ENCODE measurements around the gene HYI.

HYI gene

DNA sequence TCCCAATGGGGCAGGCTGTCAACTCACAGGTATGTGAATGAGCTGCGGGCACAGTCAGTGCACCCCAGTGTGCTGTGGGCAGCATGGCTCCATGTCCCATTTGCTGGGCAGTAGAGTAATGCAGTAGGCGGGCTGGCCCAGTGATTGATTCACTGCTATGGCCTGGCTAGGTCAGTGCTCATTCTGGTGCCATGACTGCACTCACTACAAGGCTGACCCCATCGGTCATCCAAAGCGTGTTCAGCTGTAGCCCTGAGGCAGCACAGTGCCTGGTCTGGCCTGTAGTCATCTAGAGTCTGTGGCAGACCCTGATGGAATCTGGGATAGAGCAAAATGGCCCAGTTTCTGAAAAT lies 7.4 kb downstream of the HYI start:
- DNase-seq (ENCODE audit: low read depth in 1 of 2, low spot score in 1 of 2) = no peak
- Histone ChIP-seq H3K27ac (replicated peaks) (no peak overlapping the region), H3K27me3 (ENCODE audit: insufficient read depth, poor library complexity, severe bottlenecking) (no peaks in the 10 kb centered on the region), H3K4me3 (replicated peaks; ENCODE audit: insufficient read depth, low read length) (no peak overlapping the region)
- TF ChIP-seq POLR2AphosphoS5 (IDR thresholded peaks at IDR 0.05; ENCODE audit: low read depth) (no peak), SPI1 (IDR thresholded peaks at IDR 0.05; ENCODE audit: borderline replicate concordance, low read depth) (no peak), GABPA (IDR thresholded peaks at IDR 0.05; ENCODE audit: low read depth) (no peak)
- TF ChIP-seq, protein P1, sequence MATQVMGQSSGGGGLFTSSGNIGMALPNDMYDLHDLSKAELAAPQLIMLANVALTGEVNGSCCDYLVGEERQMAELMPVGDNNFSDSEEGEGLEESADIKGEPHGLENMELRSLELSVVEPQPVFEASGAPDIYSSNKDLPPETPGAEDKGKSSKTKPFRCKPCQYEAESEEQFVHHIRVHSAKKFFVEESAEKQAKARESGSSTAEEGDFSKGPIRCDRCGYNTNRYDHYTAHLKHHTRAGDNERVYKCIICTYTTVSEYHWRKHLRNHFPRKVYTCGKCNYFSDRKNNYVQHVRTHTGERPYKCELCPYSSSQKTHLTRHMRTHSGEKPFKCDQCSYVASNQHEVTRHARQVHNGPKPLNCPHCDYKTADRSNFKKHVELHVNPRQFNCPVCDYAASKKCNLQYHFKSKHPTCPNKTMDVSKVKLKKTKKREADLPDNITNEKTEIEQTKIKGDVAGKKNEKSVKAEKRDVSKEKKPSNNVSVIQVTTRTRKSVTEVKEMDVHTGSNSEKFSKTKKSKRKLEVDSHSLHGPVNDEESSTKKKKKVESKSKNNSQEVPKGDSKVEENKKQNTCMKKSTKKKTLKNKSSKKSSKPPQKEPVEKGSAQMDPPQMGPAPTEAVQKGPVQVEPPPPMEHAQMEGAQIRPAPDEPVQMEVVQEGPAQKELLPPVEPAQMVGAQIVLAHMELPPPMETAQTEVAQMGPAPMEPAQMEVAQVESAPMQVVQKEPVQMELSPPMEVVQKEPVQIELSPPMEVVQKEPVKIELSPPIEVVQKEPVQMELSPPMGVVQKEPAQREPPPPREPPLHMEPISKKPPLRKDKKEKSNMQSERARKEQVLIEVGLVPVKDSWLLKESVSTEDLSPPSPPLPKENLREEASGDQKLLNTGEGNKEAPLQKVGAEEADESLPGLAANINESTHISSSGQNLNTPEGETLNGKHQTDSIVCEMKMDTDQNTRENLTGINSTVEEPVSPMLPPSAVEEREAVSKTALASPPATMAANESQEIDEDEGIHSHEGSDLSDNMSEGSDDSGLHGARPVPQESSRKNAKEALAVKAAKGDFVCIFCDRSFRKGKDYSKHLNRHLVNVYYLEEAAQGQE (IDR thresholded peaks at IDR 0.05; ENCODE audit: insufficient replicate concordance, low read depth) = no peak
- TF ChIP-seq, protein P2, sequence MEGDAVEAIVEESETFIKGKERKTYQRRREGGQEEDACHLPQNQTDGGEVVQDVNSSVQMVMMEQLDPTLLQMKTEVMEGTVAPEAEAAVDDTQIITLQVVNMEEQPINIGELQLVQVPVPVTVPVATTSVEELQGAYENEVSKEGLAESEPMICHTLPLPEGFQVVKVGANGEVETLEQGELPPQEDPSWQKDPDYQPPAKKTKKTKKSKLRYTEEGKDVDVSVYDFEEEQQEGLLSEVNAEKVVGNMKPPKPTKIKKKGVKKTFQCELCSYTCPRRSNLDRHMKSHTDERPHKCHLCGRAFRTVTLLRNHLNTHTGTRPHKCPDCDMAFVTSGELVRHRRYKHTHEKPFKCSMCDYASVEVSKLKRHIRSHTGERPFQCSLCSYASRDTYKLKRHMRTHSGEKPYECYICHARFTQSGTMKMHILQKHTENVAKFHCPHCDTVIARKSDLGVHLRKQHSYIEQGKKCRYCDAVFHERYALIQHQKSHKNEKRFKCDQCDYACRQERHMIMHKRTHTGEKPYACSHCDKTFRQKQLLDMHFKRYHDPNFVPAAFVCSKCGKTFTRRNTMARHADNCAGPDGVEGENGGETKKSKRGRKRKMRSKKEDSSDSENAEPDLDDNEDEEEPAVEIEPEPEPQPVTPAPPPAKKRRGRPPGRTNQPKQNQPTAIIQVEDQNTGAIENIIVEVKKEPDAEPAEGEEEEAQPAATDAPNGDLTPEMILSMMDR (IDR thresholded peaks at IDR 0.05; ENCODE audit: insufficient read depth, low read length) = no peak

DNA sequence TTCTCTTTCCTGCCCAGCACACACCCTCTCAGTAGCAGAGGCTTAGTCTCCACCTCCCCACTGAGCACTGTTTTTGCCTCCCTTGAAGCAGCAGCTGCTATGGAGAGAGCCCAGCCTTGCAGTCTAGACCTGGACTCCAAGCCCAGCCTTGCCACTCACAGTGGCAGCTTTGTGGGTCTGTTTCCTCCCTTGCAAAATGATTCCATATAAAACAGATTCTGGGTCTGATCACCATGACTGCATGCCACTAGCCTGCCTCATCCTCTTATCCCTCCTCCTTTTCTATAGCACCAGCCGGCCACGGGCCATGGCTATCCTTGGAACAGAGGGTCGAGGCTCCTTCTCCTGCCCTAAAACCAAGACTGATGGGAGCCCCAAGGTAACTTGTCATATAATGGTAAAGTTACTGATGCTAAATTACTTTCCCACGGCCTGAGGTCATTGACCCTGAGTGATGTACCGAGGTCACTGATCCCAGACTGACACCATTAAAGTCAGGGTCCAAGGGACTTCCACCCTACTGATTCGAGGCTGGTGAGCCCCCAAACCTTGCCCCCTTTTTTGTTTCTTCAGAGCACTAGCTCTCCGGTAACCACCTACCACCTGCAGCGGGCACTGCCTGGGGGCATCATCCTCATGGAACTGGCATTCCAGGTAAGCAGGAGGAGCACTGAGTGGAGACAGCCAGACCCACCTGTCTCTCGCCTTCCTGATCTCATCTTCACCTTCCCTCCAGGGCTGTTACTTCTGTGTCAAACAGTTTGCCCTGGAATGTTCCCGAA lies 7.9 kb downstream of the HYI start:
- Histone ChIP-seq H3K27ac (replicated peaks) (no peak overlapping the region), H3K27me3 (ENCODE audit: insufficient read depth, poor library complexity, severe bottlenecking) (no peaks in the 10 kb centered on the region), H3K4me3 (replicated peaks; ENCODE audit: insufficient read depth, low read length) (no peak overlapping the region)
- no peak for DNase-seq (ENCODE audit: low read depth in 1 of 2, low spot score in 1 of 2)
- TF ChIP-seq GABPA (IDR thresholded peaks at IDR 0.05; ENCODE audit: low read depth) (no peak), SPI1 (IDR thresholded peaks at IDR 0.05; ENCODE audit: borderline replicate concordance, low read depth) (no peak), POLR2AphosphoS5 (IDR thresholded peaks at IDR 0.05; ENCODE audit: low read depth) (no peak)
- TF ChIP-seq, protein P1 (IDR thresholded peaks at IDR 0.05; ENCODE audit: insufficient replicate concordance, low read depth) = no peak
- TF ChIP-seq, protein P2 (IDR thresholded peaks at IDR 0.05; ENCODE audit: insufficient read depth, low read length) = no peak

DNA sequence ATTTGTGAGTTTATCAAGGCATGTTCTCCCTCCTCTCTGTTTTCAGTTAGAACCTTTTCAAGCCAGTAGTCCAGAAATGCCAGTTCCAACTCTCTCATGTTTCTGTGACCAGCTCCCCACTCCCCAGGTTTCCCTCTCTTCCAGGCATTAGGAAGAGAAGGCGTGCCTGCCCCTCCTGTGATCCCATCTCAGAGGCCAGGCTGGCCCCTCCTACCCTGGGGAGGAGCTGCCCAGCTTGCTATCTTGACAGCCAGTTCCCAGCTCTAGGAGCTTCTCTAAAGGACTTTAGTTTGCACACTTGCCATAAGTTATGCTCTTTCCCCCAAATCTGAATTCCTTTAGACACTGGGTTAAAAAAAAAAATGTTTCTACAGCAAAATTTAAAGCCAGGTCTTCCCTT lies 8.9 kb downstream of the HYI start:
- TF ChIP-seq, protein P1 (IDR thresholded peaks at IDR 0.05; ENCODE audit: insufficient replicate concordance, low read depth) = no peak
- TF ChIP-seq POLR2AphosphoS5 (IDR thresholded peaks at IDR 0.05; ENCODE audit: low read depth) (no peak), SPI1 (IDR thresholded peaks at IDR 0.05; ENCODE audit: borderline replicate concordance, low read depth) (no peak), GABPA (IDR thresholded peaks at IDR 0.05; ENCODE audit: low read depth) (no peak)
- TF ChIP-seq, protein P2 (IDR thresholded peaks at IDR 0.05; ENCODE audit: insufficient read depth, low read length) = no peak
- Histone ChIP-seq H3K27me3 (ENCODE audit: insufficient read depth, poor library complexity, severe bottlenecking) (no peaks in the 10 kb centered on the region), H3K4me3 (replicated peaks; ENCODE audit: insufficient read depth, low read length) (no peak overlapping the region), H3K27ac (replicated peaks) (no peak overlapping the region)
- DNase-seq (ENCODE audit: low read depth in 1 of 2, low spot score in 1 of 2) = no peak
